Right forelimb (tissue), 1 donor: ENCODE data around the gene PDXDC1.
"Not testable (repeated sequence)": the region's sequence is repeated elsewhere in the genome, so short reads cannot be mapped to it uniquely, and the experiment has no call there.

Experiments used
- DNase-seq: peaks from one replicate; pipeline ENCODE4 v3.0.0-alpha.2; 2018

The PDXDC1 gene

GRCh38 chr16:15016354-15016753 lies 41.5 kb downstream of the PDXDC1 start:
- DNase-seq: not testable (repeated sequence)

- not testable (repeated sequence) for DNase-seq
Observed at GRCh38 chr16:15016951-15017580, 42.2 kb downstream of the PDXDC1 start.

- not testable (repeated sequence) for DNase-seq
Observed at GRCh38 chr16:15021429-15021828, 46.6 kb downstream of the PDXDC1 start.

GRCh38 chr16:15022194-15022593 lies 47.4 kb downstream of the PDXDC1 start:
- DNase-seq: not testable (repeated sequence)

- DNase-seq: not testable (repeated sequence)
Observed at GRCh38 chr16:15023381-15024077, 48.7 kb downstream of the PDXDC1 start.

- DNase-seq: not testable (repeated sequence)
Observed at GRCh38 chr16:15024858-15025199, 50.0 kb downstream of the PDXDC1 start.

- not testable (repeated sequence) for DNase-seq
Observed at GRCh38 chr16:15025234-15025951, 50.6 kb downstream of the PDXDC1 start.

GRCh38 chr16:15027051-15027450 lies 52.2 kb downstream of the PDXDC1 start:
- DNase-seq: not testable (repeated sequence)

- not testable (repeated sequence) for DNase-seq
Observed at GRCh38 chr16:15027503-15028344, 52.9 kb downstream of the PDXDC1 start.

- DNase-seq: not testable (repeated sequence)
Observed at GRCh38 chr16:15028345-15028715, 53.5 kb downstream of the PDXDC1 start.

- DNase-seq: not testable (repeated sequence)
Observed at GRCh38 chr16:15028801-15029698, 54.2 kb downstream of the PDXDC1 start.

GRCh38 chr16:15029749-15030148 lies 54.9 kb downstream of the PDXDC1 start:
- DNase-seq: not testable (repeated sequence)

- no peak for DNase-seq
Observed at GRCh38 chr16:15031179-15031578, 56.4 kb downstream of the PDXDC1 start.

- no peak for DNase-seq
Observed at GRCh38 chr16:15031586-15031985, 56.8 kb downstream of the PDXDC1 start.

- no peak for DNase-seq
Observed at GRCh38 chr16:15032547-15033308, 57.9 kb downstream of the PDXDC1 start.

- DNase-seq: no peak
Observed at GRCh38 chr16:15033309-15033707, 58.5 kb downstream of the PDXDC1 start.

GRCh38 chr16:15034266-15035162 lies 59.7 kb downstream of the PDXDC1 start:
- DNase-seq: no peak

GRCh38 chr16:15035163-15035729 lies 60.4 kb downstream of the PDXDC1 start:
- DNase-seq: no peak

- DNase-seq: no peak
Observed at GRCh38 chr16:15037003-15037402, 62.2 kb downstream of the PDXDC1 start.

GRCh38 chr16:15037745-15038144 lies 62.9 kb downstream of the PDXDC1 start:
- DNase-seq: no peak
